ENCODE measurements around the gene ST14.
A peak's percentile ranks its signal among the peaks of the same experiment; 100 is the strongest.

The ST14 gene

DNA sequence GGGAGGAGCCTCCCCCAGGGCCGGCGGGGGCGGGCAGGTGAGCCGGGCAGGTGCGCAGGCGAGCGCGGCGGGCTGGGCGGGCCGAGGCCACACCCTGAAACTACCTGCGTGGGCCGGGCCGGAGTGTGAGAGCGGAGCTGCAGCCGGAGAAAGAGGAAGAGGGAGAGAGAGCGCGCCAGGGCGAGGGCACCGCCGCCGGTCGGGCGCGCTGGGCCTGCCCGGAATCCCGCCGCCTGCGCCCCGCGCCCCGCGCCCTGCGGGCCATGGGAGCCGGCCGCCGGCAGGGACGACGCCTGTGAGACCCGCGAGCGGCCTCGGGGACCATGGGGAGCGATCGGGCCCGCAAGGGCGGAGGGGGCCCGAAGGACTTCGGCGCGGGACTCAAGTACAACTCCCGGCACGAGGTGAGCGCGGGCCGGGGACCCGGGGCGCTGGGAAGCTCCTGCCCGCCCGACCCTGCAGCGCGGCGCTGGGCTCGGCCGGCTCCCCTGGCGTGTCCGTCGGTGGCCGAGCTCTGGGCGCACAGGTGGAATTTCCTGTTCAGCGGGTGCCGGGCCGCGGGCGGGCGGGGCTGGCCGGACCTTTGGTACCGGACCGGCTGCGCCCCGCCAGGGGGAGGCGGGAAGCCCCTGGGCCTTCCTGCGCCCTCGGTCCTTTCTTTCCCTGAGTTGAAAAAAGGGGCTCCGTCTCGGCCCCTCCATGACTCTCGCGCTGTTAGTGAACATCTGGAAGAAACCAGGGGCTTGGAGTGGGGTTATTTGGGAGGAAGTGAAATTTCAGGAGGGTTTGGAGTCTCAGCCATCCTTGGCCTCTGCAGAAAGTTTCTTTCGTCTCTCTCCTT lies at the start of gene ST14:
Gene ST14, plus strand, starts transcription at position 126 of the 841 bp plus-strand sequence. Its CDS starts 198 bp downstream, at position 324.
- in situ Hi-C loops (cut with MboI; ENCODE audit: low sequenced_read_pairs, unreplicated experiment) = no loop called here
- DNase-seq (ENCODE audit: low spot score) = peak; percentile 74

GRCh38 chr11:130110339-130111108 lies 49.1 kb upstream of the ST14 start:
- TF ChIP-seq, protein P1, sequence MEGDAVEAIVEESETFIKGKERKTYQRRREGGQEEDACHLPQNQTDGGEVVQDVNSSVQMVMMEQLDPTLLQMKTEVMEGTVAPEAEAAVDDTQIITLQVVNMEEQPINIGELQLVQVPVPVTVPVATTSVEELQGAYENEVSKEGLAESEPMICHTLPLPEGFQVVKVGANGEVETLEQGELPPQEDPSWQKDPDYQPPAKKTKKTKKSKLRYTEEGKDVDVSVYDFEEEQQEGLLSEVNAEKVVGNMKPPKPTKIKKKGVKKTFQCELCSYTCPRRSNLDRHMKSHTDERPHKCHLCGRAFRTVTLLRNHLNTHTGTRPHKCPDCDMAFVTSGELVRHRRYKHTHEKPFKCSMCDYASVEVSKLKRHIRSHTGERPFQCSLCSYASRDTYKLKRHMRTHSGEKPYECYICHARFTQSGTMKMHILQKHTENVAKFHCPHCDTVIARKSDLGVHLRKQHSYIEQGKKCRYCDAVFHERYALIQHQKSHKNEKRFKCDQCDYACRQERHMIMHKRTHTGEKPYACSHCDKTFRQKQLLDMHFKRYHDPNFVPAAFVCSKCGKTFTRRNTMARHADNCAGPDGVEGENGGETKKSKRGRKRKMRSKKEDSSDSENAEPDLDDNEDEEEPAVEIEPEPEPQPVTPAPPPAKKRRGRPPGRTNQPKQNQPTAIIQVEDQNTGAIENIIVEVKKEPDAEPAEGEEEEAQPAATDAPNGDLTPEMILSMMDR (IDR thresholded peaks at IDR 0.05; ENCODE audit: borderline replicate concordance, control extremely low read depth, extremely low read depth, insufficient read depth, missing control alignments) = no peak
- in situ Hi-C loops (cut with MboI; ENCODE audit: low sequenced_read_pairs, unreplicated experiment) = no loop called here
- DNase-seq (ENCODE audit: low spot score) = no peak

More for the DNA sequence above, at the start of gene ST14:
- TF ChIP-seq, protein P1 (IDR thresholded peaks at IDR 0.05; ENCODE audit: borderline replicate concordance, control extremely low read depth, extremely low read depth, insufficient read depth, missing control alignments) = no peak

DNA sequence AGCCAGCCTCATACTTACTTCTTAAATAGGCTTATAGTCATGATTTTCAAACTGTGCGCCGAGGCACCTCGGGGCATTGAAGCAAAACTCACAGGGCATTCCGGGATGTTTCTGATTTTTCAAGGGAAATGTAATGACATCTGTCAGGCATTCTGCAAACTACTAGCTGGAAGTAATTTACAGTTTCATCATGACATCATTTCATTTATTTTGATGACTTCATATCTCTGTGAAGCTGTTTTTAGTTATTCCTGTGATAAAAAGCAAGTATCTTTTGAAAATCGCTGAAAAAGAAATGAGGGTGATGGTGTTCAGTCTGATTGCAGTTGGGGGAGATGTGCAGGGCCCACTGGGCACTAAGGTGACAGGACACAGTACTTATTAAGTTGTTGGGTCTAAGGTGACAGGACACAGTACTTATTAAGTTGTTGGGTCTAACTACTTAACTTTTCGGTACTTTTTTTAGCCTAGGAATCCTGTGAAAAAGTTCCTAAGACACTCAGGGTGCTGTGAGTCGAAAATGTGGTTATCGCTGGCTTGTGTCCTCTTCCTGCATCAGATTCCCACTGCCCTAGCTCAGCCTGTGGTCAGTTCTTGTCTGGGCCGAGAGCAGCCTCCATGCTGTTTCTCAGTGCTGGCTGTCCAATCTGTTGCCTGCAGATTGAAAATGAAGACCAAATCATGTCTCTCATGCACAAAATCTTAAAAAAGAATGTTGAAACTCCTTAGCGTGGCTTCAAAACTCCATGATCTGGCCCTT lies 47.3 kb upstream of the ST14 start:
- in situ Hi-C loops (cut with MboI; ENCODE audit: low sequenced_read_pairs, unreplicated experiment) = no loop called here

GRCh38 chr11:130114281-130114680 lies 45.3 kb upstream of the ST14 start:
- no peak for DNase-seq (ENCODE audit: low spot score)
- TF ChIP-seq, protein P1 (IDR thresholded peaks at IDR 0.05; ENCODE audit: borderline replicate concordance, control extremely low read depth, extremely low read depth, insufficient read depth, missing control alignments) = no peak
- in situ Hi-C loops (cut with MboI; ENCODE audit: low sequenced_read_pairs, unreplicated experiment) = no loop called here

More for the DNA sequence above, 47.3 kb upstream of the ST14 start:
- DNase-seq (ENCODE audit: low spot score) = no peak
- TF ChIP-seq, protein P1 (IDR thresholded peaks at IDR 0.05; ENCODE audit: borderline replicate concordance, control extremely low read depth, extremely low read depth, insufficient read depth, missing control alignments) = no peak

- in situ Hi-C loops (cut with MboI; ENCODE audit: low sequenced_read_pairs, unreplicated experiment) = no loop called here
- TF ChIP-seq, protein P1 (IDR thresholded peaks at IDR 0.05; ENCODE audit: borderline replicate concordance, control extremely low read depth, extremely low read depth, insufficient read depth, missing control alignments) = no peak
- DNase-seq (ENCODE audit: low spot score) = no peak
Measured at GRCh38 chr11:130114726-130115125, 44.9 kb upstream of the ST14 start.

DNA sequence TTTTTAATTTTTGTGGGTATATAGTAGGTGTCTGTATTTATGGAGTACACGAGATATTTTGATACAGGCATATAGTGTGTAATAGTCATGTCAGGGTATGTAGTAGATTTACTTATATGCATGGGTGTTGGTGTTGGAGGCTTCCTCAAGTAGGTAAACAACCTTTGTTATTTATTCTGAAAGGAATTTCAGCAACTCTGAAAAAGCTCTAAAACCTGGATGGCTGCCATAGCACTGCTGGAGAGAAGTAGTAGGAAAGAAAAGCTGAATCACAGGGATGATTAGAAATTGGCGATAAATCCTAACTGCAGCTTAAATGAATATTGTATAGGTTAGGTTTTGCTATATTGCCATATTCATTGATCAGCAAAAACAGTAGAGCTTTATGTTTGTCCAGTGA lies 44.4 kb upstream of the ST14 start:
- in situ Hi-C loops (cut with MboI; ENCODE audit: low sequenced_read_pairs, unreplicated experiment) = no loop called here
- TF ChIP-seq, protein P1 (IDR thresholded peaks at IDR 0.05; ENCODE audit: borderline replicate concordance, control extremely low read depth, extremely low read depth, insufficient read depth, missing control alignments) = no peak
- DNase-seq (ENCODE audit: low spot score) = no peak
